ENCODE results near the gene SP140L. TPM values are rescaled to one million over a fixed set of nuclear protein-coding genes. Genes with fewer than 3 reads are reported as not detected.
"Not testable (repeated sequence)": the region's sequence is repeated elsewhere in the genome, so short reads cannot be mapped to it uniquely, and the experiment has no call there.

The SP140L gene
- total and polyA plus RNA-seq, 4 donors, result 2.9 to 8.0 (median 3.9) TPM

- Histone ChIP-seq H3K4me1 (ENCODE audit: control insufficient read depth, insufficient read depth, low read length) (no peaks in the 10 kb centered on the region), H3K27me3 (ENCODE audit: control insufficient read depth, insufficient read depth, low read length) (no peaks in the 10 kb centered on the region), H3K4me3 (ENCODE audit: low read depth, low read length) (no peak overlapping the region), H3K27ac (ENCODE audit: low read depth, low read length) (no peak overlapping the region), H3K9me3 (ENCODE audit: control insufficient read depth, insufficient read depth, low read length) (no peaks in the 10 kb centered on the region), H3K36me3 (ENCODE audit: control insufficient read depth, insufficient read depth, low read length) (no peaks in the 10 kb centered on the region)
- no CpG with 5 or more reads among the region's 1 CpG for WGBS (ENCODE audit: insufficient coverage)
- DNase-seq (ENCODE audit: low read depth in 4 of 6, low spot score in 6 of 6), result no peak
These were observed 31.3 kb downstream of the SP140L start for GRCh38 chr2:230358305-230358704.

DNA sequence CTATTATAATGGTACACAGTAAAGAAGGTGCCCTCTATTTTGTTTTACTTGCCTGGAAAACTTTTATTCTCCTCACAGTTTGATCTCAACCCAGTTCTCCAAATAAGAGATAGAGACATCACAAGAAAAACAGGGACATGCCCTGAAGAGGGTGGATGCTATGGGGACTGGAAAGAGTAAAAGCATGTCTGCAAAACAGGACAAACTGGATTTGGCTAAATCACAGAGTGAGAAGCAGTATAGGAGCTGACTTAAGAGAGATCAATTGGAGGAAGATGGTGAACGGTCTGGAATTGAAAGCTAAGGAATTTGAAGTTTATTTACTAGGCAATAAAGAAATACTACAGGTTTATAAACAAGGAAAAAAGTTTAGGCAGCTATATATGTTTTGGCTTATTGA lies 33.0 kb downstream of the SP140L start:
- DNase-seq (ENCODE audit: low read depth in 4 of 6, low spot score in 6 of 6), result no peak
- Histone ChIP-seq H3K4me1 (ENCODE audit: control insufficient read depth, insufficient read depth, low read length) (no peaks in the 10 kb centered on the region), H3K27me3 (ENCODE audit: control insufficient read depth, insufficient read depth, low read length) (no peaks in the 10 kb centered on the region), H3K4me3 (ENCODE audit: low read depth, low read length) (no peak overlapping the region), H3K27ac (ENCODE audit: low read depth, low read length) (no peak overlapping the region), H3K9me3 (ENCODE audit: control insufficient read depth, insufficient read depth, low read length) (peaks cover 3% of the 10 kb centered on the region), H3K36me3 (ENCODE audit: control insufficient read depth, insufficient read depth, low read length) (no peaks in the 10 kb centered on the region)
- WGBS (ENCODE audit: insufficient coverage), result no CpG with 5 or more reads among the region's 1 CpG

- peaks cover 3% of the 10 kb centered on the region for H3K9me3 ChIP-seq (ENCODE audit: control insufficient read depth, insufficient read depth, low read length)
- H3K4me3 ChIP-seq (ENCODE audit: low read depth, low read length), result no peak overlapping the region
- 80% methylated on average over 1 of the region's 1 CpG for WGBS (ENCODE audit: insufficient coverage)
- no peaks in the 10 kb centered on the region for H3K27me3 ChIP-seq (ENCODE audit: control insufficient read depth, insufficient read depth, low read length)
- H3K36me3 ChIP-seq (ENCODE audit: control insufficient read depth, insufficient read depth, low read length), result no peaks in the 10 kb centered on the region
- no peaks in the 10 kb centered on the region for H3K4me1 ChIP-seq (ENCODE audit: control insufficient read depth, insufficient read depth, low read length)
- no peak overlapping the region for H3K27ac ChIP-seq (ENCODE audit: low read depth, low read length)
- DNase-seq (ENCODE audit: low read depth in 4 of 6, low spot score in 6 of 6), result no peak
These were observed 35.2 kb downstream of the SP140L start for GRCh38 chr2:230362030-230362691.

DNA sequence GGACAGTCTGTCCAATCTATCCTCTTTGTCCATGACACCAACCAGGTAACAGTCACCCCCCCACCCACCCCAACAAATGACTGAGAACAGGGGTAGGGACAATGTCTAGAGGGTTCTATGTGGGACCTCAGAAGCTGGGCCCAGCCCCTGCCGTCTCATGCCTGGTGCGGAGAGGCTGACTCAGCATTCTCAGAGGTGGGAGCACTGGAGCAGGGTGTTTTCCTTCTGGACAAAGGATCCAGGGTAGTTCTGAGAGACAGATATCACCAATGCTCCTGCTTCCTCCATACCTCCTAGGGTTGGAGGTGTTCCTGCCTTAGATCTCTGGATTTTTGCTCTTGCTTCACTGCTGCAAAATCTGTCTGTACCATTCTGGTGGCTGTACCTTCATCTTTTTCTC lies 55.1 kb downstream of the SP140L start:
- no peaks in the 10 kb centered on the region for H3K36me3 ChIP-seq (ENCODE audit: control insufficient read depth, insufficient read depth, low read length)
- H3K4me3 ChIP-seq (ENCODE audit: low read depth, low read length), result no peak overlapping the region
- no peaks in the 10 kb centered on the region for H3K27me3 ChIP-seq (ENCODE audit: control insufficient read depth, insufficient read depth, low read length)
- H3K4me1 ChIP-seq (ENCODE audit: control insufficient read depth, insufficient read depth, low read length), result no peaks in the 10 kb centered on the region
- WGBS (ENCODE audit: insufficient coverage), result 100% methylated on average over 2 of the region's 2 CpGs
- no peaks in the 10 kb centered on the region for H3K9me3 ChIP-seq (ENCODE audit: control insufficient read depth, insufficient read depth, low read length)
- H3K27ac ChIP-seq (ENCODE audit: low read depth, low read length), result no peak overlapping the region
- DNase-seq (ENCODE audit: low read depth in 4 of 6, low spot score in 6 of 6), result no peak

GRCh38 chr2:230383453-230383852 lies 56.5 kb downstream of the SP140L start:
- H3K27me3 ChIP-seq (ENCODE audit: control insufficient read depth, insufficient read depth, low read length), result no peaks in the 10 kb centered on the region
- H3K4me3 ChIP-seq (ENCODE audit: low read depth, low read length), result no peak overlapping the region
- whole genome bisulfite sequencing (ENCODE audit: insufficient coverage), result 71% methylated on average over 5 of the region's 5 CpGs
- H3K4me1 ChIP-seq (ENCODE audit: control insufficient read depth, insufficient read depth, low read length), result no peaks in the 10 kb centered on the region
- H3K36me3 ChIP-seq (ENCODE audit: control insufficient read depth, insufficient read depth, low read length), result no peaks in the 10 kb centered on the region
- DNase-seq (ENCODE audit: low read depth in 4 of 6, low spot score in 6 of 6), result no peak
- H3K27ac ChIP-seq (ENCODE audit: low read depth, low read length), result no peak overlapping the region
- H3K9me3 ChIP-seq (ENCODE audit: control insufficient read depth, insufficient read depth, low read length), result no peaks in the 10 kb centered on the region

DNA sequence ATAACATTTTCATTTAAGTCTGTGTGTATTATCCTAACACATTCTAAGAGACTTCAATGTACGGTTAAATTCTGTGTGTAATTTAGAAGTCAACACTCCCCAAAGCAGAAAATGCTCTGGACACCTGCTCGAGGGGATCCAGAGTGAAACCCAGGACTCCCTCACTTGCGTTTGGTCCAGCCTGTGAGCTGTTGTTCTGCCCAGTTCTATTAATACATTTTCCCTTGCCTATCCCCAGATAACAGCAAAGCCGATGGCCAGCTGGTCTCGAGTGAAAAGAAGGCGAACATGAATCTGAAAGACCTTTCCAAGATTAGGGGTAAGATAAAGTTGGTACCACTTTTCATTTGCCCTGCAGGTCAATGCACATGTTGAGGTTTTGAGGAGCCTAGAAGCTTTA lies 58.0 kb downstream of the SP140L start:
- no peak overlapping the region for H3K27ac ChIP-seq (ENCODE audit: low read depth, low read length)
- no peak overlapping the region for H3K4me3 ChIP-seq (ENCODE audit: low read depth, low read length)
- no CpG with 5 or more reads among the region's 6 CpGs for WGBS (ENCODE audit: insufficient coverage)
- no peaks in the 10 kb centered on the region for H3K36me3 ChIP-seq (ENCODE audit: control insufficient read depth, insufficient read depth, low read length)
- H3K9me3 ChIP-seq (ENCODE audit: control insufficient read depth, insufficient read depth, low read length), result no peaks in the 10 kb centered on the region
- no peak for DNase-seq (ENCODE audit: low read depth in 4 of 6, low spot score in 6 of 6)
- no peaks in the 10 kb centered on the region for H3K27me3 ChIP-seq (ENCODE audit: control insufficient read depth, insufficient read depth, low read length)
- no peaks in the 10 kb centered on the region for H3K4me1 ChIP-seq (ENCODE audit: control insufficient read depth, insufficient read depth, low read length)

DNA sequence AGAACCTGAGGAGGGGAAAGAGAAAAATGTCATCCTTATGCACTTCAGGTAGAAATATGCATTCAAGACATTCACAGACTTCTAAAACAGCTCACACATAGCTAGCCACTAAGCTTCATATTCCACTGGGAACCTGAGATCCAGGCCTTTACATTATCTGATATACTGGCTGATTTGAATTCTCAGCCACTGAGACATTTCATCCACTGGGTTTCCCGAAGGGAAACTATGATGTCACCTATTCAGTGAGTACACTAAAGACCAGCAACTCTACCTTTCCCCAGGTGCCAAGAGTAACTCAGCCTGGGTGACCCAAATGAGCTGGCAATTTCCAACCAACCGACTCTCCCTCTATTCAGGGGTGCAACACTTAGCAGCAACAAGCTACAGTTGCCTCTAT lies 67.3 kb downstream of the SP140L start:
- Histone ChIP-seq H3K9me3 (ENCODE audit: control insufficient read depth, insufficient read depth, low read length) (peaks cover 2% of the 10 kb centered on the region), H3K4me3 (ENCODE audit: low read depth, low read length) (no peak overlapping the region), H3K27ac (ENCODE audit: low read depth, low read length) (no peak overlapping the region), H3K27me3 (ENCODE audit: control insufficient read depth, insufficient read depth, low read length) (no peaks in the 10 kb centered on the region), H3K36me3 (ENCODE audit: control insufficient read depth, insufficient read depth, low read length) (no peaks in the 10 kb centered on the region), H3K4me1 (ENCODE audit: control insufficient read depth, insufficient read depth, low read length) (no peaks in the 10 kb centered on the region)
- DNase-seq (ENCODE audit: low read depth in 4 of 6, low spot score in 6 of 6), result no peak
- WGBS (ENCODE audit: insufficient coverage), result 88% methylated on average over 2 of the region's 2 CpGs

DNA sequence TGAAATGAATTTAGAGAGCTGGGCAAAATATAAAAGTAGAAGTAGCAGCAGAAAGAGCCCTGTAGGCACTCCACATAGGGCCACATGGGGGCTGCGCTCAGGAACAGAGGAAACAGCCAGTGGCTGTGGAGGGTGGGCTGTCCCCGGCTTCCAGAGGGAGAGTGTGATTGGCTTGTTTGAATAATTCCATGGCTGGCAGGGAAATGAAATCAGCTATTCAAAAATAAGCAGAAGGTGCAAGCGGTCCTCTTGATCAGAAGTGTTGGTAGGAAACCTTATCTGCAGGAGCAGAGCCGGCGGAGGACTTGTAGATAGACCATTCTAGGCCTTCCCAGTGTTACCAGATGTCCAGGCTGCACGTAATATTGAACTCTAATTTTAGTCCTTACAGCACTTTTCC lies 71.7 kb downstream of the SP140L start:
- H3K4me1 ChIP-seq (ENCODE audit: control insufficient read depth, insufficient read depth, low read length); H3K9me3 ChIP-seq (ENCODE audit: control insufficient read depth, insufficient read depth, low read length); H3K4me3 ChIP-seq (ENCODE audit: low read depth, low read length); H3K27me3 ChIP-seq (ENCODE audit: control insufficient read depth, insufficient read depth, low read length); H3K27ac ChIP-seq (ENCODE audit: low read depth, low read length); DNase-seq (ENCODE audit: low read depth in 4 of 6, low spot score in 6 of 6); H3K36me3 ChIP-seq (ENCODE audit: control insufficient read depth, insufficient read depth, low read length): not testable (repeated sequence)
- 93% methylated on average over 6 of the region's 6 CpGs for WGBS (ENCODE audit: insufficient coverage)

- Histone ChIP-seq H3K9me3 (ENCODE audit: control insufficient read depth, insufficient read depth, low read length) (peaks cover 2% of the 10 kb centered on the region), H3K27ac (ENCODE audit: low read depth, low read length) (no peak overlapping the region), H3K27me3 (ENCODE audit: control insufficient read depth, insufficient read depth, low read length) (no peaks in the 10 kb centered on the region), H3K4me3 (ENCODE audit: low read depth, low read length) (no peak overlapping the region), H3K36me3 (ENCODE audit: control insufficient read depth, insufficient read depth, low read length) (no peaks in the 10 kb centered on the region), H3K4me1 (ENCODE audit: control insufficient read depth, insufficient read depth, low read length) (no peaks in the 10 kb centered on the region)
- no peak for DNase-seq (ENCODE audit: low read depth in 4 of 6, low spot score in 6 of 6)
- 89% methylated on average over 3 of the region's 7 CpGs for WGBS (ENCODE audit: insufficient coverage)
These were observed 73.0 kb downstream of the SP140L start for GRCh38 chr2:230400041-230400440.

GRCh38 chr2:230400454-230400853 lies 73.5 kb downstream of the SP140L start:
- Histone ChIP-seq H3K27ac (ENCODE audit: low read depth, low read length) (no peak overlapping the region), H3K4me1 (ENCODE audit: control insufficient read depth, insufficient read depth, low read length) (no peaks in the 10 kb centered on the region), H3K9me3 (ENCODE audit: control insufficient read depth, insufficient read depth, low read length) (peaks cover 2% of the 10 kb centered on the region), H3K27me3 (ENCODE audit: control insufficient read depth, insufficient read depth, low read length) (no peaks in the 10 kb centered on the region), H3K36me3 (ENCODE audit: control insufficient read depth, insufficient read depth, low read length) (no peaks in the 10 kb centered on the region), H3K4me3 (ENCODE audit: low read depth, low read length) (no peak overlapping the region)
- 66% methylated on average over 4 of the region's 5 CpGs for WGBS (ENCODE audit: insufficient coverage)
- DNase-seq (ENCODE audit: low read depth in 4 of 6, low spot score in 6 of 6), result no peak
